GM23338 (cell line): ENCODE data around the gene SLC52A3. TPM values are rescaled to one million over a fixed set of nuclear protein-coding genes. Genes with fewer than 3 reads are reported as not detected.

Source experiments
- ATAC-seq: fragments of 200-7000 bp; cut with Tn5 transposase; 3 replicates; pipeline ENCODE4 v1.9.1; 2020
- DNase-seq: peaks from one replicate; pipeline ENCODE4 v3.0.0-alpha.2; 2015; ENCODE audit warnings: low spot score
- H2AFZ ChIP-seq: fragments of 200-600 bp; sonication (generic); 2 replicates; pipeline ENCODE4 v1.8.0; 2016; ENCODE audit warnings: antibody characterized with exemption, mild to moderate bottlenecking, moderate library complexity
- H3F3A ChIP-seq: fragments of 200-600 bp; sonication (generic); replicated peaks from 2 replicates; pipeline ENCODE4 v1.8.0; 2017; ENCODE audit warnings: antibody characterized with exemption, mixed run types, low read depth
- H3K27ac ChIP-seq: fragments of 200-600 bp; sonication (generic); 2 replicates; pipeline ENCODE4 v1.6.1; 2016; ENCODE audit warnings: low read depth
- H3K27me3 ChIP-seq: fragments of 200-600 bp; sonication (generic); 2 replicates; pipeline ENCODE4 v1.8.0; 2016; ENCODE audit warnings: mild to moderate bottlenecking, mixed run types, moderate library complexity; ENCODE audit not compliant: insufficient read depth
- H3K36me3 ChIP-seq: fragments of 200-600 bp; sonication (generic); 2 replicates; pipeline ENCODE4 v1.8.0; 2016; ENCODE audit warnings: mild to moderate bottlenecking; ENCODE audit not compliant: insufficient read depth
- H3K4me1 ChIP-seq: fragments of 200-600 bp; sonication (generic); 2 replicates; pipeline ENCODE4 v1.8.0; 2016; ENCODE audit warnings: mild to moderate bottlenecking, moderate library complexity; ENCODE audit not compliant: insufficient read depth
- H3K4me2 ChIP-seq: fragments of 200-600 bp; sonication (generic); 2 replicates; pipeline ENCODE4 v1.7.1; 2017; ENCODE audit warnings: mixed run types
- H3K4me3 ChIP-seq: fragments of 200-600 bp; sonication (generic); 2 replicates; pipeline ENCODE4 v1.6.1; 2016; ENCODE audit warnings: mixed run types
- H3K79me2 ChIP-seq: fragments of 200-600 bp; sonication (generic); replicated peaks from 2 replicates; pipeline ENCODE4 v1.8.0; 2017; ENCODE audit warnings: mild to moderate bottlenecking; ENCODE audit not compliant: insufficient read depth
- H3K9me2 ChIP-seq: fragments of 200-600 bp; sonication (generic); 2 replicates; pipeline ENCODE4 v1.8.0; 2017; ENCODE audit not compliant: insufficient read depth
- H4K20me1 ChIP-seq: fragments of 200-600 bp; sonication (generic); replicated peaks from 2 replicates; pipeline ENCODE4 v1.8.0; 2017; ENCODE audit warnings: mild to moderate bottlenecking; ENCODE audit not compliant: insufficient read depth
- H3K27ac Mint-ChIP-seq: 2 replicates; pipeline ENCODE4 v1.8.0; 2020; ENCODE audit warnings: inconsistent platforms, mild to moderate bottlenecking, moderate library complexity, mixed read lengths
- H3K27me3 Mint-ChIP-seq: 3 replicates; pipeline ENCODE4 v1.8.0; 2022; ENCODE audit warnings: low read depth, mild to moderate bottlenecking, moderate library complexity, mixed read lengths, inconsistent platforms; ENCODE audit not compliant: insufficient read depth, poor library complexity
- H3K36me3 Mint-ChIP-seq: 3 replicates; pipeline ENCODE4 v1.8.0; 2021; ENCODE audit warnings: low read depth, mild to moderate bottlenecking, inconsistent platforms, moderate library complexity, mixed read lengths
- H3K4me1 Mint-ChIP-seq: 3 replicates; pipeline ENCODE4 v1.8.0; 2020; ENCODE audit warnings: mild to moderate bottlenecking, inconsistent platforms, mixed read lengths
- H3K4me3 Mint-ChIP-seq: 3 replicates; pipeline ENCODE4 v1.8.0; 2021; ENCODE audit warnings: moderate library complexity, mild to moderate bottlenecking, inconsistent platforms, mixed read lengths
- H3K9me3 Mint-ChIP-seq: 3 replicates; pipeline ENCODE4 v1.8.0; 2020; ENCODE audit warnings: moderate library complexity, mild to moderate bottlenecking, inconsistent platforms, mixed read lengths
- CREB1 ChIP-seq: fragments of 250-450 bp; sonication (Bioruptor Pico); IDR thresholded peaks from 2 replicates; pipeline ENCODE4 v1.5.0; 2020; ENCODE audit warnings: low read depth, mild to moderate bottlenecking, moderate library complexity
- CTCF ChIP-seq, 2 experiments: fragments of 200-600 bp in 1 of 2; sonication (generic) in 1 of 2; conservative IDR thresholded peaks; 2 replicates each; pipeline versions ENCODE4 v1.5.1 to v1.6.1; 2016 to 2017; ENCODE audit warnings: antibody characterized with exemption in 2 of 2, low read depth in 2 of 2, mild to moderate bottlenecking in 2 of 2, moderate library complexity in 1 of 2
- EZH2 ChIP-seq: fragments of 200-600 bp; sonication (generic); IDR thresholded peaks from one replicate; pipeline ENCODE4 v1.8.0; 2017; ENCODE audit warnings: antibody characterized with exemption, mild to moderate bottlenecking, low read depth; ENCODE audit not compliant: unreplicated experiment
- EZH2phosphoT487 ChIP-seq: fragments of 200-600 bp; sonication (generic); IDR thresholded peaks from one replicate; pipeline ENCODE4 v1.8.1; 2018; ENCODE audit warnings: antibody characterized with exemption; ENCODE audit not compliant: unreplicated experiment
- JUNB ChIP-seq: IDR thresholded peaks from one replicate; pipeline ENCODE4 v1.6.1; 2016; ENCODE audit warnings: antibody characterized with exemption; ENCODE audit not compliant: unreplicated experiment
- NANOG ChIP-seq: IDR thresholded peaks from 2 replicates; pipeline ENCODE4 v1.6.1; 2016; ENCODE audit warnings: antibody characterized with exemption, borderline replicate concordance
- POLR2AphosphoS5 ChIP-seq: IDR thresholded peaks from 2 replicates; pipeline ENCODE4 v1.6.1; 2016; ENCODE audit warnings: antibody characterized with exemption, low read depth
- REST ChIP-seq: IDR thresholded peaks from one replicate; pipeline ENCODE4 v1.6.1; 2018; ENCODE audit warnings: antibody characterized with exemption; ENCODE audit not compliant: unreplicated experiment
- STAT1 ChIP-seq: IDR thresholded peaks from one replicate; pipeline ENCODE4 v1.6.1; 2016; ENCODE audit warnings: antibody characterized with exemption; ENCODE audit not compliant: unreplicated experiment
- ZNF114 ChIP-seq: fragments of 250-450 bp; sonication (Bioruptor Pico); IDR thresholded peaks from 2 replicates; pipeline ENCODE4 v1.5.0; 2020; ENCODE audit warnings: mild to moderate bottlenecking, moderate library complexity
- ZNF331 ChIP-seq: fragments of 250-450 bp; sonication (Bioruptor Pico); IDR thresholded peaks from 2 replicates; pipeline ENCODE4 v1.5.0; 2020; ENCODE audit warnings: low read depth, mild to moderate bottlenecking, moderate library complexity
- polyA plus RNA-seq: library from polyadenylated mRNA; unstranded; fragments of >200 nt; fragmentation: Nextera tagmentation; extraction: Ambion mirVana; gene quantifications from 2 replicates; pipeline ENCODE4 v1.2.1, GENCODE V29; 2016
- total RNA-seq: library from RNA; depleted of rRNA; stranded (reverse); fragments of >200 nt; shearing (Covaris generic); gene quantifications from 2 replicates; pipeline ENCODE4 v1.2.3, GENCODE V29; 2014
- TF ChIP-seq, protein P1 (sequence below): IDR thresholded peaks from 2 replicates; pipeline ENCODE4 v1.6.1; 2016; ENCODE audit warnings: antibody characterized with exemption
- TF ChIP-seq, protein P2 (sequence below): fragments of 250-450 bp; sonication (Bioruptor Pico); IDR thresholded peaks from 2 replicates; pipeline ENCODE4 v1.5.0; 2020; ENCODE audit warnings: mild to moderate bottlenecking, moderate library complexity

SLC52A3 gene
- total and polyA plus RNA-seq, 2 experiments from 2014 or later, result 2.3 to 4.5 TPM

DNA sequence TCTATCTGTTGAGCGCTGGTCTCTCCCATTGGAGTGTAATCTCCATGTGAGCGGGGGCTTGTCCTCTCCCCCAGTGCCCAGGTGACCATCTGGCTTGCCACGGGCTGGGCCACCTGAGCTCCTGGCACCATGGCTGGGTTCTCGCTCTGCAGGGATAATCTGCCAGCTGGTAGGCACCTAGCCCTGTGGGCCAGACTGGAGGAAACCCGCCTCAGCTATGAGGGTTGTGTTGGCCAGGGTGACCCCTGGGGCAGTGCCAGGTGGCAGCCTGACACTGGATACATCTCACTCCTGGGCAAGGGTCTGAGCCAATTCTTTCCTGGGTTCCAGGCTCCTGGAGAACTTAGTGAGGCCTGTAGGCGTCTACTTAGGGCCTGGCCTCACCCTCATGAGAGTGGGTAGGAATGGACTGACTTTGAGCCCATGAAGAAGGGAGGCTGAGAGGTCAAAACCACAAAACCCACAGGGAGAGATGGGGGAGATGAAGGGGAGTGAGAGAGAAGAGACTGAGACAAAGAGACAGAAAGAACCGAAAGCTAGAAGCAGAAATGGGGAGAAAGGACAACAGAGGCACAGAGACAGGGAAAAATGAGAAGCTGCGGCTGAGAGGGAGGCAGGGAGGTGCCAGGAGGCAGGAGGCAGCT, 5.8 kb upstream of the SLC52A3 start:
- H3K27ac ChIP-seq, result no peak overlapping the region
- DNase-seq (no peak), ATAC-seq (no peak)
- peaks cover 20% of the 10 kb centered on the region for H3K4me1 ChIP-seq
- H2AFZ ChIP-seq, result no peak overlapping the region
- TF ChIP-seq, protein P1, sequence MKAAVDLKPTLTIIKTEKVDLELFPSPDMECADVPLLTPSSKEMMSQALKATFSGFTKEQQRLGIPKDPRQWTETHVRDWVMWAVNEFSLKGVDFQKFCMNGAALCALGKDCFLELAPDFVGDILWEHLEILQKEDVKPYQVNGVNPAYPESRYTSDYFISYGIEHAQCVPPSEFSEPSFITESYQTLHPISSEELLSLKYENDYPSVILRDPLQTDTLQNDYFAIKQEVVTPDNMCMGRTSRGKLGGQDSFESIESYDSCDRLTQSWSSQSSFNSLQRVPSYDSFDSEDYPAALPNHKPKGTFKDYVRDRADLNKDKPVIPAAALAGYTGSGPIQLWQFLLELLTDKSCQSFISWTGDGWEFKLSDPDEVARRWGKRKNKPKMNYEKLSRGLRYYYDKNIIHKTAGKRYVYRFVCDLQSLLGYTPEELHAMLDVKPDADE, result no peak
- TF ChIP-seq POLR2AphosphoS5, result no peak
- TF ChIP-seq ZNF114 (CRISPR knock-in tag), result no peak
- TF ChIP-seq STAT1, result no peak
- no peak for TF ChIP-seq CTCF (conservative IDR thresholded peaks at IDR 0.05; ENCODE audit: low read depth in 2 of 2)
- no peak for TF ChIP-seq EZH2
- no peak for TF ChIP-seq JUNB
- TF ChIP-seq, protein P2, sequence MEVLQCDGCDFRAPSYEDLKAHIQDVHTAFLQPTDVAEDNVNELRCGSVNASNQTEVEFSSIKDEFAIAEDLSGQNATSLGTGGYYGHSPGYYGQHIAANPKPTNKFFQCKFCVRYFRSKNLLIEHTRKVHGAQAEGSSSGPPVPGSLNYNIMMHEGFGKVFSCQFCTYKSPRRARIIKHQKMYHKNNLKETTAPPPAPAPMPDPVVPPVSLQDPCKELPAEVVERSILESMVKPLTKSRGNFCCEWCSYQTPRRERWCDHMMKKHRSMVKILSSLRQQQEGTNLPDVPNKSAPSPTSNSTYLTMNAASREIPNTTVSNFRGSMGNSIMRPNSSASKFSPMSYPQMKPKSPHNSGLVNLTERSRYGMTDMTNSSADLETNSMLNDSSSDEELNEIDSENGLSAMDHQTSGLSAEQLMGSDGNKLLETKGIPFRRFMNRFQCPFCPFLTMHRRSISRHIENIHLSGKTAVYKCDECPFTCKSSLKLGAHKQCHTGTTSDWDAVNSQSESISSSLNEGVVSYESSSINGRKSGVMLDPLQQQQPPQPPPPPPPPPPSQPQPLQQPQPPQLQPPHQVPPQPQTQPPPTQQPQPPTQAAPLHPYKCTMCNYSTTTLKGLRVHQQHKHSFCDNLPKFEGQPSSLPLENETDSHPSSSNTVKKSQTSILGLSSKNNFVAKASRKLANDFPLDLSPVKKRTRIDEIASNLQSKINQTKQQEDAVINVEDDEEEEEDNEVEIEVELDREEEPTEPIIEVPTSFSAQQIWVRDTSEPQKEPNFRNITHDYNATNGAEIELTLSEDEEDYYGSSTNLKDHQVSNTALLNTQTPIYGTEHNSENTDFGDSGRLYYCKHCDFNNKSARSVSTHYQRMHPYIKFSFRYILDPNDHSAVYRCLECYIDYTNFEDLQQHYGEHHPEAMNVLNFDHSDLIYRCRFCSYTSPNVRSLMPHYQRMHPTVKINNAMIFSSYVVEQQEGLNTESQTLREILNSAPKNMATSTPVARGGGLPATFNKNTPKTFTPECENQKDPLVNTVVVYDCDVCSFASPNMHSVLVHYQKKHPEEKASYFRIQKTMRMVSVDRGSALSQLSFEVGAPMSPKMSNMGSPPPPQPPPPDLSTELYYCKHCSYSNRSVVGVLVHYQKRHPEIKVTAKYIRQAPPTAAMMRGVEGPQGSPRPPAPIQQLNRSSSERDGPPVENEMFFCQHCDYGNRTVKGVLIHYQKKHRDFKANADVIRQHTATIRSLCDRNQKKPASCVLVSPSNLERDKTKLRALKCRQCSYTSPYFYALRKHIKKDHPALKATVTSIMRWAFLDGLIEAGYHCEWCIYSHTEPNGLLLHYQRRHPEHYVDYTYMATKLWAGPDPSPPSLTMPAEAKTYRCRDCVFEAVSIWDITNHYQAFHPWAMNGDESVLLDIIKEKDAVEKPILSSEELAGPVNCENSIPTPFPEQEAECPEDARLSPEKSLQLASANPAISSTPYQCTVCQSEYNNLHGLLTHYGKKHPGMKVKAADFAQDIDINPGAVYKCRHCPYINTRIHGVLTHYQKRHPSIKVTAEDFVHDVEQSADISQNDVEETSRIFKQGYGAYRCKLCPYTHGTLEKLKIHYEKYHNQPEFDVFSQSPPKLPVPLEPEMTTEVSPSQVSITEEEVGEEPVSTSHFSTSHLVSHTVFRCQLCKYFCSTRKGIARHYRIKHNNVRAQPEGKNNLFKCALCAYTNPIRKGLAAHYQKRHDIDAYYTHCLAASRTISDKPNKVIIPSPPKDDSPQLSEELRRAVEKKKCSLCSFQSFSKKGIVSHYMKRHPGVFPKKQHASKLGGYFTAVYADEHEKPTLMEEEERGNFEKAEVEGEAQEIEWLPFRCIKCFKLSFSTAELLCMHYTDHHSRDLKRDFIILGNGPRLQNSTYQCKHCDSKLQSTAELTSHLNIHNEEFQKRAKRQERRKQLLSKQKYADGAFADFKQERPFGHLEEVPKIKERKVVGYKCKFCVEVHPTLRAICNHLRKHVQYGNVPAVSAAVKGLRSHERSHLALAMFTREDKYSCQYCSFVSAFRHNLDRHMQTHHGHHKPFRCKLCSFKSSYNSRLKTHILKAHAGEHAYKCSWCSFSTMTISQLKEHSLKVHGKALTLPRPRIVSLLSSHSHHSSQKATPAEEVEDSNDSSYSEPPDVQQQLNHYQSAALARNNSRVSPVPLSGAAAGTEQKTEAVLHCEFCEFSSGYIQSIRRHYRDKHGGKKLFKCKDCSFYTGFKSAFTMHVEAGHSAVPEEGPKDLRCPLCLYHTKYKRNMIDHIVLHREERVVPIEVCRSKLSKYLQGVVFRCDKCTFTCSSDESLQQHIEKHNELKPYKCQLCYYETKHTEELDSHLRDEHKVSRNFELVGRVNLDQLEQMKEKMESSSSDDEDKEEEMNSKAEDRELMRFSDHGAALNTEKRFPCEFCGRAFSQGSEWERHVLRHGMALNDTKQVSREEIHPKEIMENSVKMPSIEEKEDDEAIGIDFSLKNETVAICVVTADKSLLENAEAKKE (CRISPR knock-in tag), result no peak
- TF ChIP-seq REST, result no peak
- TF ChIP-seq NANOG, result no peak
- TF ChIP-seq EZH2phosphoT487, result no peak
- TF ChIP-seq ZNF331 (CRISPR knock-in tag), result no peak
- no peak for TF ChIP-seq CREB1 (CRISPR knock-in tag)
- H3K4me3 Mint-ChIP-seq, result no peak overlapping the region; the same call in 2 of the 3 replicates
- no peaks in the 10 kb centered on the region for H3K79me2 ChIP-seq
- H3K27me3 ChIP-seq, result no peaks in the 10 kb centered on the region
- no peaks in the 10 kb centered on the region for H3K27me3 Mint-ChIP-seq
- H4K20me1 ChIP-seq, result no peaks in the 10 kb centered on the region
- no peaks in the 10 kb centered on the region for H3K36me3 Mint-ChIP-seq
- peaks cover 30% of the 10 kb centered on the region for H3K4me1 Mint-ChIP-seq
- 0 out of 2 replicates have a peak, but pooled peaks cover 3% of the 10 kb centered on the region for H3F3A ChIP-seq
- no peaks in the 10 kb centered on the region for H3K9me2 ChIP-seq
- no peak overlapping the region for H3K4me3 ChIP-seq
- H3K4me2 ChIP-seq, result no peak overlapping the region
- H3K27ac Mint-ChIP-seq, result no peak overlapping the region
- 0 out of 3 replicates have a peak, but pooled peaks cover 2% of the 10 kb centered on the region for H3K9me3 Mint-ChIP-seq
- no peaks in the 10 kb centered on the region for H3K36me3 ChIP-seq
